Ectodermal cell (in vitro differentiated cells): Measurements from ENCODE around the gene VPS18.

ENCODE experiments used
- H3K27ac ChIP-seq: 2 replicates; pipeline ENCODE4 v1.7.0; 2013; ENCODE audit warnings: mild to moderate bottlenecking, low read depth, low read length; ENCODE audit not compliant: insufficient read depth, poor library complexity, severe bottlenecking
- H3K27me3 ChIP-seq: 2 replicates; pipeline ENCODE4 v1.7.0; 2013; ENCODE audit warnings: mild to moderate bottlenecking, low read length; ENCODE audit not compliant: insufficient read depth, control insufficient read depth, poor library complexity, severe bottlenecking
- H3K36me3 ChIP-seq: one replicate; pipeline ENCODE4 v1.7.0; 2013; ENCODE audit warnings: low read length; ENCODE audit not compliant: control insufficient read depth, insufficient read depth
- H3K4me1 ChIP-seq: one replicate; pipeline ENCODE4 v1.7.0; 2013; ENCODE audit warnings: low read length; ENCODE audit not compliant: control insufficient read depth, insufficient read depth
- H3K4me3 ChIP-seq: 2 replicates; pipeline ENCODE4 v1.7.0; 2013; ENCODE audit warnings: low read depth, low read length, control low read depth; ENCODE audit not compliant: insufficient read depth
- H3K9me3 ChIP-seq: 2 replicates; pipeline ENCODE4 v1.7.0; 2013; ENCODE audit warnings: mild to moderate bottlenecking, low read length, moderate library complexity; ENCODE audit not compliant: control insufficient read depth
- WGBS, 2 experiments: methylation state at CpG; one replicate each; pipeline ENCODE4 v1.1.7; 2013; ENCODE audit warnings: missing lambda C conversion rate in 2 of 2; 5-methylcytosine and 5-hydroxymethylcytosine counted together

The VPS18 gene

DNA sequence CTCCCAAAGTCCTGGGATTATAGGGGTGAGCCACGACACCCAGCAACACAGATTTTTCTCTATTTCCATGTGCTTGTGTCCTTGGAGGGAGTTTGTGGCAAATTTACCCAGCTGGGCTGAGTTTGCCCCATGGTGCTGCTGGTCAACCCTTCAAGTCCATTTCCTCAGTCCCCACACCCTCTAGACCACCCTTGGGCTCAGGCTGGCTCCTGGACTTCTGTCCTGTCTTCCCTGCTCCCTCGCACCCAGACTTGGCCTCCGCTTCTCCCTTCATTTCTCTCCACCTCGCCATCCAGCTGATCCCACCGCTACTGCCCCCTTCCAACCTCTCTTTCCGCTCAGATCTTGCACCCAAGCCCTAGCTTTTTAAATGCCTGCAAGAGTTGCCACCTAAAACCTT lies 12.9 kb upstream of the VPS18 start:
- WGBS, 2 experiments, result 94% methylated on average over 6 of the region's 6 CpGs
- no peaks in the 10 kb centered on the region for H3K4me1 ChIP-seq
- no peaks in the 10 kb centered on the region for H3K9me3 ChIP-seq
- H3K27me3 ChIP-seq, result no peaks in the 10 kb centered on the region
- no peak overlapping the region for H3K27ac ChIP-seq
- no peaks in the 10 kb centered on the region for H3K36me3 ChIP-seq
- H3K4me3 ChIP-seq, result no peak overlapping the region

DNA sequence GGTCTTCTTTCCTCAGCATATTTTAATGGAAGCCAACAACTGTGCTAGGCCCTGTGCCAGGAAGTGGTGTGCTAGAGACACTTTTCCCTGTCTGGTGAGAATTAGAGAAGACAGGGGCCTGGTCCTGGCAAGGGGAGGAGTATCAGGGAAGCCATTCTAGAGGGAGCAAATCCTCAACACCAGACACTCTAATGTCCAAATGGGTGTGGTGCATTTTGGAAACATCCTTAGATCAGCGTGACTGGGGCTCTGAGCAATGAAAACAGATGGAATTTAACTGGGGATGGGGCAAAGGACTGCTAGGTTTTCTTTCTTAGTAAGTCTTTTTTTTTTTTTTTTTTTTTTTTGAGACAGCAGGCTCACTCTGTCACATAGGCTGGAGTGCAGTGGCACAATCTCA lies 7.7 kb upstream of the VPS18 start:
- H3K4me3 ChIP-seq, result no peak overlapping the region
- no peaks in the 10 kb centered on the region for H3K9me3 ChIP-seq
- no peaks in the 10 kb centered on the region for H3K4me1 ChIP-seq
- no peaks in the 10 kb centered on the region for H3K27me3 ChIP-seq
- 85 to 93% methylated on average over 1 of the region's 1 CpG for WGBS, 2 experiments
- H3K27ac ChIP-seq, result no peak overlapping the region
- H3K36me3 ChIP-seq, result no peaks in the 10 kb centered on the region

DNA sequence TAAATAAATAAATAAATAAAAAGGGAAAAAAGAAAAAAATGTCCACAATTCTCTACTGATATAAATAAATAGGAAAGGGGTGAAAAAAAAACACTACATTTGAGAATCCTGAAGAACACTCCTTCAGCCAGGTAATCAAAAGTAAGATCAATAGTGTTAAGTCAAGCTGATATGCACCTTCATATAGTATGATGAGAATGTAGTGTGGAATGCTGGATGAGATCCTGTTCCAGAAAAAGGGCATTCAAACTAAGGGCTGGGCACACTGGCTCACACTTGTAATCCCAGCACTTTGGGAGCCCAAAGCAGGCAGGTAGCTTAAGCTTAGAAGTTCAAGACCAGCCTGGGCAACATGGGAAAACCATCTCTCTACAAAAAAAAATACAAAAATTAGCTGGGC lies 5.1 kb upstream of the VPS18 start:
- Histone ChIP-seq H3K36me3 (no peaks in the 10 kb centered on the region), H3K4me3 (no peak overlapping the region), H3K27ac (no peak overlapping the region), H3K9me3 (no peaks in the 10 kb centered on the region), H3K4me1 (no peaks in the 10 kb centered on the region), H3K27me3 (peaks cover 17% of the 10 kb centered on the region)

DNA sequence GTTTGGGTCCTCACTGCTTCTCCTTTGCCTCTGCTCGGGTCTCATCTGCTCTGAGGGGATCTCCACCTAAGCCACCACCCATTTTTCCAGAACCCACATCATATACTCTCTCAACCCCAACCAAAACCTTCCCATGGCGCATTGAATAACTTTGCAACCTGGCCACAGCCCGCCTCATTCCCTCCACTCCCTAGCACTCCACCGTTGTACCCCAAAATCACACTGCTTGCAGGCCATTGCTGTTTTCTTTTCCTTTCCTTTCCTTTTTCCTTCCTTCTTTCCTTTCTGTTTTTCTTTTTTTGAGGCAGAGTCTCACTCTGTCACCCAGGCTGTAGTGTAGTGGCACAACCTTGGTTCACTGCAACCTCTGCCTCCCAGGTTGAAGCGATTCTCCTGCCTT lies 3.1 kb upstream of the VPS18 start:
- no peaks in the 10 kb centered on the region for H3K9me3 ChIP-seq
- H3K36me3 ChIP-seq, result no peaks in the 10 kb centered on the region
- no peaks in the 10 kb centered on the region for H3K4me1 ChIP-seq
- H3K27ac ChIP-seq, result no peak overlapping the region
- no peak overlapping the region for H3K4me3 ChIP-seq
- 89 to 91% methylated on average over 5 of the region's 5 CpGs for WGBS, 2 experiments
- H3K27me3 ChIP-seq, result peaks cover 17% of the 10 kb centered on the region

DNA sequence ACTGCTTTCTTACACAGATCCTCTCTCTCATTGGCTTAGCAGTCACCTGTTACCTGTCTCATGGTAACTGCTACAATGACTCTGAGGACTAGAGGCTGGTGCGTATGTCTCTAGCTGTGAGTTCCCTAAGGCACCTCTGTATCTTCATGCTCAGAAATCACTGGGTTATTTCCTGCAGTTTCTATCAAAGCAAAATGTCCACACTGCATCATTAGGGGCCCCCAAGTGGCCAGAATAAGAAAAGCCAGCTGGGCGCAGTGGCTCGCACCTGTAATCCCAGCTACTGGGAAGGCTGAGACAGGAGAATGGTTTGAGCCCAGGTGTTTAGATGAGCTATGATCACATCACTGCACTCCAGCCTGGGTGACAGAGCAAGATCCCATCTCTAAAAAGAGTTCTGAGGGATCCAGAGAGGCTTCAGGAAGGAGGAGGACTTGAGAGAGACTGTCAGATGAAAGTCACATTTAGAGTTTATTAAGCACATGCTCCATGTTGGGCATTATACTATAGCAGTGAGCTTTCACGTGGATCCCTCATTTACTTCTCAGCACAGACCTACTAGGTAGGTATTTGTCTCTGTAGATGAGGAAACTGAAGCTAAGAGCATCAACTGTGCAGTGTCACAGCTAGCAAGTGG lies 2.3 kb upstream of the VPS18 start:
- Histone ChIP-seq H3K27me3 (peaks cover 17% of the 10 kb centered on the region), H3K27ac (no peak overlapping the region), H3K9me3 (no peaks in the 10 kb centered on the region), H3K4me1 (no peaks in the 10 kb centered on the region), H3K36me3 (no peaks in the 10 kb centered on the region), H3K4me3 (no peak overlapping the region)
- WGBS, 2 experiments, result 37 to 43% methylated on average over 4 of the region's 4 CpGs

DNA sequence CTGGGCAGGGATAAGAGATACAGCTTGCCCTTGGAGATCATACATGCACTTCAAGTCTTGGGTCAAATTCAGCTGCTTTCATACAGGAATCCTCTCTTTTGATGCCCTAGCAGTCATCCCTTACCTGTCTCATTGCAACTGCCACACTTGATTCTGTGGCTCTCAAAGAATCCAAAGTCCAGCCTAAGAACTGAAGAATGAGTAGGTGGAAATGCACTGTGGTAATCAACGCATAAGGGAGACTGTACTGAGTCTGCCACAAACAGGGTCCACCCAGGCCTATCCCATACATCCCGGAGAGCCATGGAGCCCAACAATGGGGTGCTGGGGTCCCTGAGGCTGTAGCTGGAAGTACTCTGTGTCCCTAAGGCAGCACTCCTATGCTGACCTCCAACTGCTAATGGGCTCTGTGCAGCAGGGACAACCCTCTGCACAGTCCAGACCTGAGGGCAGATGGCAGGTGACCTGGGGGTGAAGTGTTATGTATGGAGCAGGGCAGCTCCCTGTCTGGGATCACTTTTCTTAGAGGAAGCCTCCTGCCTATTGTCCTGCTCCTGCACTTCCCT lies 1.7 kb upstream of the VPS18 start:
- Histone ChIP-seq H3K4me1 (no peaks in the 10 kb centered on the region), H3K27me3 (peaks cover 17% of the 10 kb centered on the region), H3K9me3 (no peaks in the 10 kb centered on the region), H3K4me3 (no peak overlapping the region), H3K27ac (no peak overlapping the region), H3K36me3 (peaks cover 6% of the 10 kb centered on the region)
- WGBS, 2 experiments, result 91 to 92% methylated on average over 2 of the region's 2 CpGs

DNA sequence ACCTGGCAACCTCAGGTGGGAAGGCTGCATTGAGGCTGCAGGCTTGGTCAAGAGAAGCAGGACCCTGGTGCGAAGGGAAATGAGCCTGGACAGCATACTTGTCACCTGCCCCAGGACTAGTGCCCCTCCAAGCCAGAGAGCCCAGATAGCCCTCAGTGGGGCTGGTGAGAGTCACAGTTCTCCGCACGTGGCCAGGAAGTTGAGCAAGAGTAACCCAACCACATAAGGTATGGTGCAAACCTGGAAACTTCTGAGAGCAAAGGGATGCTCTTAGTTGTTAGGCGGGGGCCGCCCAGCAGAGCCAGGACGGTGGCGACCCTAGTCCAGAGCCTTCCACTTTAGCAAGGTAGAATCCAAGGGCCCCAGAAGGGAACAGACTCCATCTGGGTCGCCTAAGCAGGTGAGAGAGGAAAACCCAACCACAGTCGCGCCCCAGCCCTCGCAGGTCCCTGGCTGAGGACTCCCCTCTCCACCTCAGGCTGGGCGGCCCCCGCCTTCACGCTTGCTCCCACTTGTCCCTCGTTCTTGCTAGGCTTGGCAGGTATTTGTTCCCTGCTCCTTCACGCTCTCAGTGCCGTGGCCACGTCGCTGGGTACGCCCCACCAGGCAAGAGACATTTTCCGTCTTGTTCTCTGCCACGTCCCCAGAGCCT lies 1.1 kb upstream of the VPS18 start:
- WGBS, 2 experiments, result 92% methylated on average over 22 of the region's 22 CpGs
- H3K27ac ChIP-seq, result no peak overlapping the region
- H3K36me3 ChIP-seq, result peaks cover 10% of the 10 kb centered on the region
- no peak overlapping the region for H3K4me3 ChIP-seq
- no peaks in the 10 kb centered on the region for H3K9me3 ChIP-seq
- peaks cover 17% of the 10 kb centered on the region for H3K27me3 ChIP-seq
- no peaks in the 10 kb centered on the region for H3K4me1 ChIP-seq

DNA sequence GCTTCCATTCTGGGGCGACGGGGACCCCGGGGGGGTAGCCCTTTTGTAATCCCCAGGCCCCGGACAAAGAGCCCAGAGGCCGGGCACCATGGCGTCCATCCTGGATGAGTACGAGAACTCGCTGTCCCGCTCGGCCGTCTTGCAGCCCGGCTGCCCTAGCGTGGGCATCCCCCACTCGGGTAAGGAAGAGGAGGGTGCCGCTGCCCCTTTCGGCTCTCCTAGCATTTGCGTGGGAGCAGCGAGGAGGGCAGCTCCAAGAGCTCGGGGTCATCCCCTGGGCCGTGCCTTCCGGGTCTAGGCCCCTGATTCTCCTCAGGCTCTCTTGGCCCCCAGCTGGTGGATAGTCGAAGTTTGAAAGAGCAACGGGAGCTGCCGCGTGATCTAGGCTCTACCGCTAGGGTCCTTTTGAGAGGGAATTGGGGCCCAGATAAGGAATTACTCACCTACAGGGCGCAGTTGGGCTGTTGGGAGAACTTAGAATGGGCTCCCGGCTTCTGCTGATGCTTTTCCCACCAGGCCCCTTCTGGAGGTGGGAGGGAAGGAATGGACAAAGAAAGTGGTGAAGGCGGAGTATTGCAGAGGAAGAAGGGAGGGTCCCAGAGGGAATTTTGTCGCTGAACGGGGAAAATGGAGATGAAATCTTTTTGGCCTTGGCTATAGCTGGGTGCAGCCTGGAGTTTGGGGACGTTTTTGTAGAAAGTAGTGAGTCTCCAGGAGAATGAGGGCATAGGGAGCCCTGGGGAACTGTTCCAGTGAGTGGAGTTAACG lies 615 bp downstream of the VPS18 start:
- Histone ChIP-seq H3K36me3 (peaks cover 20% of the 10 kb centered on the region), H3K27ac (peak overlapping the region; percentile 74), H3K27me3 (peaks cover 17% of the 10 kb centered on the region), H3K9me3 (no peaks in the 10 kb centered on the region), H3K4me1 (no peaks in the 10 kb centered on the region), H3K4me3 (peak overlapping the region; percentile 98)
- WGBS, 2 experiments, result 4% methylated on average over 33 of the region's 33 CpGs

DNA sequence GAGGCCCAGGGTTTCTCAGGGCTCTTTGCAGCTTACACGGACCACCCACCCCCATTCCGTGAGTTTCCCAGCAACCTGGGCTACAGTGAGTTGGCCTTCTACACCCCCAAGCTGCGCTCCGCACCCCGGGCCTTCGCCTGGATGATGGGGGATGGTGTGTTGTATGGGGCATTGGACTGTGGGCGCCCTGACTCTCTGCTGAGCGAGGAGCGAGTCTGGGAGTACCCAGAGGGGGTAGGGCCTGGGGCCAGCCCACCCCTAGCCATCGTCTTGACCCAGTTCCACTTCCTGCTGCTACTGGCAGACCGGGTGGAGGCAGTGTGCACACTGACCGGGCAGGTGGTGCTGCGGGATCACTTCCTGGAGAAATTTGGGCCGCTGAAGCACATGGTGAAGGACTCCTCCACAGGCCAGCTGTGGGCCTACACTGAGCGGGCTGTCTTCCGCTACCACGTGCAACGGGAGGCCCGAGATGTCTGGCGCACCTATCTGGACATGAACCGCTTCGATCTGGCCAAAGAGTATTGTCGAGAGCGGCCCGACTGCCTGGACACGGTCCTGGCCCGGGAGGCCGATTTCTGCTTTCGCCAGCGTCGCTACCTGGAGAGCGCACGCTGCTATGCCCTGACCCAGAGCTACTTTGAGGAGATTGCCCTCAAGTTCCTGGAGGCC lies 5.4 kb downstream of the VPS18 start:
- 96% methylated on average over 33 of the region's 33 CpGs for WGBS, 2 experiments
- no peak overlapping the region for H3K4me3 ChIP-seq
- no peaks in the 10 kb centered on the region for H3K4me1 ChIP-seq
- H3K27me3 ChIP-seq, result no peaks in the 10 kb centered on the region
- H3K9me3 ChIP-seq, result no peaks in the 10 kb centered on the region
- H3K36me3 ChIP-seq, result peaks cover 36% of the 10 kb centered on the region
- H3K27ac ChIP-seq, result no peak overlapping the region
